T-helper 1 cell treated with Interleukin-12 subunit alpha and Interleukin-12 subunit beta and Interleukin-4 antibody, amounts not matched to agents 30 μg/mL and 1 μg/mL, for 36 hours (primary cell): ENCODE results near the gene UBA1.
"Not testable (repeated sequence)": the region's sequence is repeated elsewhere in the genome, so short reads cannot be mapped to it uniquely, and the experiment has no call there.

ENCODE experiments used
- H3K27ac Mint-ChIP-seq: one replicate; pipeline ENCODE4 v1.8.0; 2021; ENCODE audit warnings: mild to moderate bottlenecking, mixed read lengths
- H3K27me3 Mint-ChIP-seq: one replicate; pipeline ENCODE4 v1.8.0; 2021; ENCODE audit warnings: low read depth, mixed read lengths
- H3K36me3 Mint-ChIP-seq: one replicate; pipeline ENCODE4 v1.8.0; 2021; ENCODE audit warnings: low read depth, mixed read lengths
- H3K4me1 Mint-ChIP-seq: one replicate; pipeline ENCODE4 v1.8.0; 2021; ENCODE audit warnings: low read depth, mixed read lengths
- H3K4me3 Mint-ChIP-seq: one replicate; pipeline ENCODE4 v1.8.0; 2021; ENCODE audit warnings: mild to moderate bottlenecking, moderate library complexity, mixed read lengths
- H3K9me3 Mint-ChIP-seq: one replicate; pipeline ENCODE4 v1.8.0; 2021; ENCODE audit warnings: mixed read lengths

The UBA1 gene

DNA sequence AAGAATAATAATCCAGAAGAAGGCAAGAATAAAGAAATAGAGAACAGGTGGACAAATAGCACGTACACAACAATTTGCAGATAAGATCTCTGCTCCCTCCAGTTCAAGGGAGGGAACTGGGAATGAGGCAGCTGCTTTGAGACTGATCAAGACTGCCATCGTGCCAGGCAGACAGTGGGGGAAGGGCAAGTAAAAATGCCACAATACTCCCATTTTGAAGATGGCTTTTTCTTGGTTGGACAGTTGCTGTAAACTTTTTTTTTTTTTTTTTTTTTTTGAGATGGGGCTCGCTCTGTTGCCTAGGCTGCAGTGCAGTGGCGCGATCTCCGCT lies 56.4 kb downstream of the UBA1 start:
- peaks cover 5% of the 10 kb centered on the region for H3K9me3 Mint-ChIP-seq
- no peak overlapping the region for H3K27ac Mint-ChIP-seq
- no peaks in the 10 kb centered on the region for H3K4me1 Mint-ChIP-seq
- H3K4me3 Mint-ChIP-seq: no peak overlapping the region
- H3K27me3 Mint-ChIP-seq: no peaks in the 10 kb centered on the region
- H3K36me3 Mint-ChIP-seq: peaks cover 9% of the 10 kb centered on the region

DNA sequence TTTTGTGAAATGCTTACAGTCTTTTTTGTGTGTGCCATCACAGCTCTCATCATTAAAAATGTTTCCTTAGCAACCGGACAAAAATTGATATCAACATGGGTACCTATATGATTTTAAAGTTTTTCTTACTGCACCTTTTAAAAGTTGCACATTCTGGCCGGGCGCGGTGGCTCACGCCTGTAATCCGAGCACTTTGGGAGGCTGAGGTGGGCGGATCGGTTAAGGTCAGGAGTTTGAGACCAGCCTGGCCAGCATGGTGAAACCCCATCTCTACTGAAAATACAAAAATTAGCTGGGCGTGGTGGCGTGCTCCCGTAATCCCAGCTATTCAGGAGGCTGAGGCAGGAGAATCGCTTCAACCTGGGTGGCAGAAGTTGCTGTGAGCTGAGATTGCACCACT lies 64.0 kb downstream of the UBA1 start:
- H3K4me3 Mint-ChIP-seq, H3K36me3 Mint-ChIP-seq, H3K9me3 Mint-ChIP-seq, H3K27me3 Mint-ChIP-seq, H3K4me1 Mint-ChIP-seq, H3K27ac Mint-ChIP-seq: not testable (repeated sequence)
